Stomach (tissue), 19 donors: Measurements from ENCODE around the gene RPL29. TPM values are rescaled to one million over a fixed set of nuclear protein-coding genes. Genes with fewer than 3 reads are reported as not detected.
"Not testable (repeated sequence)": the region's sequence is repeated elsewhere in the genome, so short reads cannot be mapped to it uniquely, and the experiment has no call there.

Experiments
- DNase-seq, 2 donors: peaks; one replicate each; pipeline versions ENCODE4 v3.0.0 to v3.0.0-alpha.2; 2013 to 2019
- H3K27ac ChIP-seq, 5 donors: fragments of 200-600 bp in 4 of 5; sonication (generic) in 4 of 5; one replicate each; pipeline ENCODE4 v1.5.1; 2013 to 2019; ENCODE audit warnings: mild to moderate bottlenecking in 1 of 5, moderate library complexity in 1 of 5
- H3K27me3 ChIP-seq, 3 donors: fragments of 200-600 bp; sonication (generic); one replicate each; pipeline ENCODE4 v1.5.1; 2017 to 2019; ENCODE audit warnings: mixed run types in 1 of 3
- H3K36me3 ChIP-seq, 4 donors: fragments of 200-600 bp; sonication (generic); 1 replicate in 3 of 4; 2 replicates in 1 of 4; pipeline ENCODE4 v1.5.1; 2016 to 2019
- H3K4me1 ChIP-seq, 4 donors: fragments of 200-600 bp; sonication (generic); one replicate each; pipeline ENCODE4 v1.5.1; 2016 to 2019
- H3K4me3 ChIP-seq, 4 donors: fragments of 200-600 bp; sonication (generic) in 3 of 4; one replicate each; pipeline ENCODE4 v1.5.1; 2016 to 2019; ENCODE audit warnings: mild to moderate bottlenecking in 1 of 4
- H3K9me3 ChIP-seq, 4 donors: fragments of 200-600 bp; sonication (generic); one replicate each; pipeline ENCODE4 v1.5.1; 2016 to 2019
- CTCF ChIP-seq, 7 experiments: fragments of 450-650 bp in 4 of 7; fragments of 200-600 bp in 3 of 7; sonication (generic) in 3 of 7; IDR thresholded peaks; one replicate each; pipeline ENCODE4 v1.5.1; 2016 to 2019; ENCODE audit warnings: antibody characterized with exemption in 7 of 7, control low read depth in 2 of 7, mild to moderate bottlenecking in 1 of 7
- EP300 ChIP-seq: sonication (generic); formaldehyde crosslinking; IDR thresholded peaks from one replicate; pipeline ENCODE4 v1.6.1; 2017; ENCODE audit warnings: antibody characterized with exemption
- POLR2A ChIP-seq, 4 donors: fragments of 450-650 bp; IDR thresholded peaks; one replicate each; pipeline ENCODE4 v1.6.1; 2016; ENCODE audit warnings: antibody characterized with exemption in 4 of 4, control low read depth in 2 of 4, mild to moderate bottlenecking in 1 of 4, moderate library complexity in 1 of 4
- POLR2AphosphoS5 ChIP-seq, 3 donors: sonication (generic); formaldehyde crosslinking; IDR thresholded peaks; one replicate each; pipeline ENCODE4 v1.6.1; 2016; ENCODE audit warnings: antibody characterized with exemption in 3 of 3
- WGBS, 5 donors: extraction: QIAGEN DNeasy Blood & Tissue Kit in 3 of 5; methylation state at CpG; one replicate each; pipeline versions ENCODE4 v1.1.5 to v1.1.7; 2013 to 2018; 5-methylcytosine and 5-hydroxymethylcytosine counted together
- intact Hi-C: fragments of 100-400 bp; cut with DNase I; formaldehyde crosslinking; loops from one replicate; pipeline ENCODE4 v1.15.1; 2023; ENCODE audit warnings: low total_unique reads
- long read RNA-seq, 10 donors: transcript quantifications; one replicate each; lab custom pipeline, GENCODE V29; 2026
- polyA plus RNA-seq, 3 donors: library from polyadenylated mRNA; stranded (reverse); fragments of 200-250 nt; gene quantifications; one replicate each; pipeline ENCODE4 v1.2.3, GENCODE V29; 2013
- total RNA-seq, 5 donors: library from RNA; depleted of rRNA; stranded (reverse); fragments of >200 nt; gene quantifications; one replicate each; pipeline versions ENCODE4 v1.1.0 to v1.2.3, GENCODE V29; 2014 to 2016
- donor health status: healthy with polysubstance abuse.
- donor health status: Bipolar disorder and iron deficiency.
- donor health status: healthy.

Gene RPL29
- total RNA-seq (1,000 to 10,000 TPM in 1 of 5 donors, 100 to 1,000 TPM in 4; 144 to 1,657 (median 865) TPM), polyA plus RNA-seq (1,000 to 10,000 TPM; 2,501 to 3,071 (median 2,933) TPM)
- long read RNA-seq, donor 1, transcript RPL29-201 (4 exons, 723 nt) = major isoform, 205 of 256 reads
- long read RNA-seq, donor 1, partial matches to known transcripts = 34 of 256 reads
- long read RNA-seq, donor 1, other reads (novel, unspliced or antisense) = 17 of 256 reads
- long read RNA-seq, donor 2, transcript RPL29-201 (4 exons, 723 nt) = major isoform, 271 of 361 reads
- long read RNA-seq, donor 2, partial matches to known transcripts = 61 of 361 reads
- long read RNA-seq, donor 2, other reads (novel, unspliced or antisense) = 29 of 361 reads
- long read RNA-seq, donor 3, transcript RPL29-201 (4 exons, 723 nt) = major isoform, 312 of 379 reads
- long read RNA-seq, donor 3, partial matches to known transcripts = 45 of 379 reads
- long read RNA-seq, donor 3, other reads (novel, unspliced or antisense) = 20 of 379 reads
- long read RNA-seq, donor 4, transcript RPL29-201 (4 exons, 723 nt) = major isoform, 45 of 50 reads
- long read RNA-seq, donor 4, partial matches to known transcripts = 0 of 50 reads
- long read RNA-seq, donor 4, other reads (novel, unspliced or antisense) = 5 of 50 reads
- long read RNA-seq, donor 5, transcript RPL29-201 (4 exons, 723 nt) = major isoform, 366 of 545 reads
- long read RNA-seq, donor 5, partial matches to known transcripts = 129 of 545 reads
- long read RNA-seq, donor 5, other reads (novel, unspliced or antisense) = 46 of 545 reads
- long read RNA-seq, donor 6 = 0 reads
- long read RNA-seq, donor 7, transcript RPL29-201 (4 exons, 723 nt) = major isoform, 444 of 569 reads
- long read RNA-seq, donor 7, partial matches to known transcripts = 64 of 569 reads
- long read RNA-seq, donor 7, other reads (novel, unspliced or antisense) = 56 of 569 reads
- long read RNA-seq, donor 8, transcript RPL29-201 (4 exons, 723 nt) = major isoform, 616 of 771 reads
- long read RNA-seq, donor 8, partial matches to known transcripts = 101 of 771 reads
- long read RNA-seq, donor 8, other reads (novel, unspliced or antisense) = 52 of 771 reads
- long read RNA-seq, donor 9, transcript RPL29-201 (4 exons, 723 nt) = major isoform, 319 of 511 reads
- long read RNA-seq, donor 9, partial matches to known transcripts = 138 of 511 reads
- long read RNA-seq, donor 9, other reads (novel, unspliced or antisense) = 52 of 511 reads
- long read RNA-seq, donor 10, transcript RPL29-201 (4 exons, 723 nt) = major isoform, 217 of 269 reads
- long read RNA-seq, donor 10, partial matches to known transcripts = 31 of 269 reads
- long read RNA-seq, donor 10, other reads (novel, unspliced or antisense) = 17 of 269 reads

- H3K27ac ChIP-seq = peak within 1 kb of the TSS; percentile 80 to 91 (median 90)
- WGBS, 5 donors = 0% methylated on average over 17 to 40 of the region's 40 CpGs
- intact Hi-C loops = no loop called here
- DNase-seq = peak; percentile 93 to 98
- peaks cover 0 to 7% (median 0%) of the 10 kb centered on the region in 3 donors for H3K27me3 ChIP-seq
- H3K9me3 ChIP-seq = no peaks in the 10 kb centered on the region
- peaks cover 29 to 41% (median 40%) of the 10 kb centered on the region in 4 donors for H3K36me3 ChIP-seq
- peak within 1 kb of the TSS; percentile 76 to 93 (median 80) for H3K4me3 ChIP-seq
- TF ChIP-seq CTCF (IDR thresholded peaks at IDR 0.05) (peak in 3 of 7 experiments; percentile 37 to 77 (median 47)), POLR2AphosphoS5 (IDR thresholded peaks at IDR 0.05) (peak; percentile 75 to 97 (median 81)), EP300 (no peak), POLR2A (IDR thresholded peaks at IDR 0.05) (no peak)
- H3K4me1 ChIP-seq = peaks cover 18 to 49% (median 34%) of the 10 kb centered on the region in 4 donors
Measured at GRCh38 chr3:51995346-51996163, at the start of gene RPL29. Gene RPL29 (minus strand): TSS chr3:51995895. CDS start chr3:51995461, 434 bp downstream.

GRCh38 chr3:52044869-52045619, 49.3 kb upstream of the RPL29 start:
- H3K4me1 ChIP-seq = peaks cover 36 to 58% (median 44%) of the 10 kb centered on the region in 4 donors
- H3K4me3 ChIP-seq = no peak overlapping the region
- WGBS, 5 donors = 91 to 97% (median 96%) methylated on average over 14 to 18 of the region's 18 CpGs
- no peak for TF ChIP-seq CTCF (IDR thresholded peaks at IDR 0.05)
- TF ChIP-seq POLR2A (IDR thresholded peaks at IDR 0.05) = no peak
- TF ChIP-seq EP300 = no peak
- TF ChIP-seq POLR2AphosphoS5 (IDR thresholded peaks at IDR 0.05) = no peak
- no peaks in the 10 kb centered on the region for H3K9me3 ChIP-seq
- no peak for DNase-seq
- intact Hi-C loops = no loop called here
- H3K27me3 ChIP-seq = no peaks in the 10 kb centered on the region
- H3K27ac ChIP-seq = peak overlapping the region in 1 of 5 donors; percentile 22
- peaks cover 10 to 20% (median 17%) of the 10 kb centered on the region in 4 donors for H3K36me3 ChIP-seq

- Histone ChIP-seq H3K27me3 (no peaks in the 10 kb centered on the region), H3K9me3 (no peaks in the 10 kb centered on the region), H3K4me3 (no peak overlapping the region), H3K27ac (peak overlapping the region in 2 of 5 donors; percentile 2 to 59), H3K4me1 (peaks cover 34 to 55% (median 43%) of the 10 kb centered on the region in 4 donors), H3K36me3 (peaks cover 0 to 8% (median 4%) of the 10 kb centered on the region in 4 donors)
- no peak for DNase-seq
- TF ChIP-seq POLR2A (IDR thresholded peaks at IDR 0.05) (no peak), CTCF (IDR thresholded peaks at IDR 0.05) (no peak), POLR2AphosphoS5 (IDR thresholded peaks at IDR 0.05) (no peak), EP300 (no peak)
- intact Hi-C loops = no loop called here
- WGBS, 5 donors = 38 to 65% (median 53%) methylated on average over 6 of the region's 6 CpGs
Measured at GRCh38 chr3:52043750-52044149, 48.1 kb upstream of the RPL29 start.

- H3K27me3 ChIP-seq, DNase-seq, H3K36me3 ChIP-seq, H3K9me3 ChIP-seq, H3K27ac ChIP-seq, H3K4me3 ChIP-seq, intact Hi-C loops: not testable (repeated sequence)
- H3K4me1 ChIP-seq = peaks cover 33 to 49% (median 38%) of the 10 kb centered on the region in 4 donors
- 82 to 97% (median 95%) methylated on average over 1 of the region's 1 CpG for WGBS, 5 donors
Measured at GRCh38 chr3:52043039-52043438, 47.3 kb upstream of the RPL29 start.
